HepG2 (cell line): ENCODE results near the gene TRNP1. TPM values are rescaled to one million over a fixed set of nuclear protein-coding genes. Genes with fewer than 3 reads are reported as not detected.
A peak's percentile ranks its signal among the peaks of the same experiment; 100 is the strongest.

Experiments
- ATF4 ChIP-seq, 2 experiments: fragments of 450-650 bp in 1 of 2; sonication (generic) in 1 of 2; formaldehyde crosslinking; IDR thresholded peaks; 2 replicates each; pipeline versions ENCODE4 v1.5.0 to v1.8.0; 2020 to 2022; ENCODE audit warnings: mild to moderate bottlenecking in 1 of 2, missing genetic modification reagents in 1 of 2
- BORCS8-MEF2B ChIP-seq: sonication (generic); formaldehyde crosslinking; IDR thresholded peaks from 2 replicates; pipeline ENCODE4 v1.8.0; 2022; ENCODE audit warnings: mild to moderate bottlenecking, missing genetic modification reagents
- HCFC1 ChIP-seq: fragments of 150-350 bp; IDR thresholded peaks from 2 replicates; pipeline ENCODE4 v1.6.1; 2014; ENCODE audit warnings: low read depth, low read length
- KLF12 ChIP-seq: sonication (generic); formaldehyde crosslinking; IDR thresholded peaks from 2 replicates; pipeline ENCODE4 v1.4.0; 2020; ENCODE audit warnings: missing genetic modification reagents, borderline replicate concordance
- MIXL1 ChIP-seq: IDR thresholded peaks from 2 replicates; pipeline ENCODE4 v1.6.1; 2016
- NFE2L2 ChIP-seq: fragments of 150-350 bp; IDR thresholded peaks from 2 replicates; pipeline ENCODE4 v1.6.1; 2014; ENCODE audit warnings: low read length
- NFYC ChIP-seq: IDR thresholded peaks from 2 replicates; pipeline ENCODE4 v1.6.1; 2016; ENCODE audit warnings: missing genetic modification reagents, missing compliant biosample characterization
- ONECUT2 ChIP-seq: sonication (generic); formaldehyde crosslinking; IDR thresholded peaks from 2 replicates; pipeline ENCODE4 v1.4.0; 2020; ENCODE audit warnings: missing genetic modification reagents
- SALL1 ChIP-seq: sonication (generic); formaldehyde crosslinking; IDR thresholded peaks from 2 replicates; pipeline ENCODE4 v1.8.0; 2022; ENCODE audit warnings: mild to moderate bottlenecking, missing genetic modification reagents
- SIN3A ChIP-seq: IDR thresholded peaks from 2 replicates; pipeline ENCODE4 v1.6.1; 2011; ENCODE audit warnings: low read depth, mild to moderate bottlenecking, control low read depth, low read length, borderline replicate concordance
- TRAFD1 ChIP-seq: sonication (generic); formaldehyde crosslinking; IDR thresholded peaks from 2 replicates; pipeline ENCODE4 v1.5.1; 2020; ENCODE audit warnings: missing genetic modification reagents, mild to moderate bottlenecking, borderline replicate concordance
- ZBTB34 ChIP-seq: sonication (generic); formaldehyde crosslinking; IDR thresholded peaks from 2 replicates; pipeline ENCODE4 v1.8.0; 2022; ENCODE audit warnings: mild to moderate bottlenecking, missing genetic modification reagents
- ZMYM3 ChIP-seq: sonication (generic); formaldehyde crosslinking; IDR thresholded peaks from 2 replicates; pipeline ENCODE4 v1.5.1; 2020; ENCODE audit warnings: mild to moderate bottlenecking, missing genetic modification reagents
- ZNF160 ChIP-seq: sonication (generic); formaldehyde crosslinking; IDR thresholded peaks from 2 replicates; pipeline ENCODE4 v1.8.0; 2022; ENCODE audit warnings: mild to moderate bottlenecking, inconsistent platforms, missing genetic modification reagents
- ZNF232 ChIP-seq: sonication (generic); formaldehyde crosslinking; IDR thresholded peaks from 2 replicates; pipeline ENCODE4 v1.4.0; 2020; ENCODE audit warnings: missing genetic modification reagents, borderline replicate concordance
- ZNF253 ChIP-seq: sonication (generic); formaldehyde crosslinking; IDR thresholded peaks from 2 replicates; pipeline ENCODE4 v1.8.0; 2022; ENCODE audit warnings: mild to moderate bottlenecking, missing genetic modification reagents, borderline replicate concordance
- ZNF296 ChIP-seq: sonication (generic); formaldehyde crosslinking; conservative IDR thresholded peaks from 2 replicates; pipeline ENCODE4 v1.5.0; 2020; ENCODE audit warnings: mild to moderate bottlenecking, missing genetic modification reagents
- ZNF431 ChIP-seq: sonication (generic); formaldehyde crosslinking; IDR thresholded peaks from 2 replicates; pipeline ENCODE4 v1.9.0; 2022; ENCODE audit warnings: missing genetic modification reagents, low read depth, mild to moderate bottlenecking, borderline replicate concordance
- ZNF598 ChIP-seq: sonication (generic); formaldehyde crosslinking; IDR thresholded peaks from 2 replicates; pipeline ENCODE4 v1.5.1; 2020; ENCODE audit warnings: mild to moderate bottlenecking, missing genetic modification reagents, borderline replicate concordance
- ZNF781 ChIP-seq: sonication (generic); formaldehyde crosslinking; IDR thresholded peaks from 2 replicates; pipeline ENCODE4 v1.5.1; 2020; ENCODE audit warnings: borderline replicate concordance, mild to moderate bottlenecking, missing genetic modification reagents; ENCODE audit errors: not compliant biosample characterization
- ZNF816 ChIP-seq: sonication (generic); formaldehyde crosslinking; IDR thresholded peaks from 2 replicates; pipeline ENCODE4 v1.8.0; 2022; ENCODE audit warnings: missing genetic modification reagents, mild to moderate bottlenecking, borderline replicate concordance
- polyA plus RNA-seq, 8 experiments: library from polyadenylated mRNA; depleted of rRNA in 3 of 8; stranded (reverse) in 7 of 8; unstranded in 1 of 8; fragments of >200 nt; fragmentation: Illumina TruSeq in 4 of 8; extraction: Trizol in 4 of 8; gene quantifications; 2 replicates each; pipeline versions ENCODE4 v1.2.1 to v1.2.3, GENCODE V29; 2011 to 2016; ENCODE audit warnings: low read depth in 4 of 8, missing spikeins in 1 of 8, mixed read lengths in 1 of 8; ENCODE audit not compliant: insufficient read depth in 1 of 8
- total RNA-seq, 5 experiments: library from RNA; depleted of rRNA; stranded (reverse); fragments of >200 nt; fragmentation: Illumina TruSeq; extraction: Trizol; gene quantifications; 2 replicates each; pipeline ENCODE4 v1.2.3, GENCODE V29; 2016; ENCODE audit warnings: low read depth in 1 of 5
- TF ChIP-seq, protein P1 (sequence below): sonication (generic); formaldehyde crosslinking; IDR thresholded peaks from 2 replicates; pipeline ENCODE4 v1.8.1; 2023; ENCODE audit warnings: missing genetic modification reagents, mild to moderate bottlenecking, borderline replicate concordance
- TF ChIP-seq, protein P2 (sequence below): sonication (generic); formaldehyde crosslinking; IDR thresholded peaks from 2 replicates; pipeline ENCODE4 v1.4.0; 2020; ENCODE audit warnings: missing genetic modification reagents, borderline replicate concordance

TRNP1 gene
- total and polyA plus RNA-seq, 2 of the 13 experiments (the other 11 are each of a cell fraction or from before 2014, with no cell fraction given), result 42.0 to 158 TPM

DNA sequence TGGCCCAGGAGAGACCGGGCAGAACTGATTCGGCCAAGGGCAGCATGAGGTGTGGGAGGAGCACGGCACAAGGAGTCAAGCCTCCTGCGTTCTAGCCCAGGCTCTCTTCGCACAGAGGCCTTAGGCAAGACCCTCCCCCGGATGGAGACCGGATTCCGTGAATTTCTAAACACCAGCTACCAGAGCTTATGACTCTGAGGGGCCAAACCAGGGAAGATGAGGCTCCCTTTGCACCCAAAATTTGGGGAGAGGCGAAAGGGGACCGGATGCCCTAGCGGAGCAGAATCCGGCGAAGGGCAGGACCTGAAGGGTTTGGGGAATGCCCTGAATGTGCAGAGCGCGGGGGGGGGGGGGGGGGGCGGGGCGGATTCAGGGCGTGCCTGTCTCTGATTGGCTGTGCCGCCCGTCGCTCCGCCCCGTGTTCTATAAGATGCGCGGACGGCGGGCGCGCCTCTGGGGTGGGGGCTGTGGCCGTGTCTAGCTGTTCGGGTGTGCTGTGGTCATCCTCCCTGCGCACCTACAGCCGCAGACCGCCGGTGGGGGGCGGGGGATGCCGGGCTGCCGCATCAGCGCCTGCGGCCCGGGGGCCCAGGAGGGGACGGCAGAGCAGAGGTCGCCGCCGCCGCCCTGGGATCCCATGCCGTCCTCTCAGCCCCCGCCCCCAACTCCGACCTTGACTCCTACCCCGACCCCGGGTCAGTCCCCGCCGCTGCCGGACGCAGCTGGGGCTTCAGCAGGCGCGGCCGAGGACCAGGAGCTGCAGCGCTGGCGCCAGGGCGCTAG is at the start of gene TRNP1 (continued):
- peak; percentile 82; the same call in 1 of the 2 replicates for TF ChIP-seq ZNF232 (CRISPR knock-in tag)
- peak; percentile 74; the same call in 1 of the 2 replicates for TF ChIP-seq ZNF816 (CRISPR knock-in tag)
- TF ChIP-seq ZNF296 (CRISPR knock-in tag), result peak; percentile 73; the same call in 1 of the 2 replicates
- TF ChIP-seq ZNF253, result peak; percentile 69; the same call in 1 of the 2 replicates
- TF ChIP-seq ZMYM3 (CRISPR knock-in tag), result no peak
- 0 out of 2 replicates have a peak, but pooled peaks have one; percentile 7 for TF ChIP-seq TRAFD1 (CRISPR knock-in tag)
- no peak for TF ChIP-seq ZNF598
- TF ChIP-seq MIXL1 (CRISPR knock-in tag), result peak; percentile 82
- no peak for TF ChIP-seq ZBTB34 (CRISPR knock-in tag)
- TF ChIP-seq ZNF781, result no peak
- peak; percentile 87 for TF ChIP-seq ZNF160 (CRISPR knock-in tag)
- peak; percentile 83; the same call in 1 of the 2 replicates for TF ChIP-seq SIN3A
- peak; percentile 76 for TF ChIP-seq NFYC (CRISPR knock-in tag)
- peak; percentile 94 for TF ChIP-seq KLF12 (CRISPR knock-in tag)
- peak; percentile 91; the same call in 1 of the 2 replicates for TF ChIP-seq ZNF431 (CRISPR knock-in tag)
- TF ChIP-seq, protein P1, sequence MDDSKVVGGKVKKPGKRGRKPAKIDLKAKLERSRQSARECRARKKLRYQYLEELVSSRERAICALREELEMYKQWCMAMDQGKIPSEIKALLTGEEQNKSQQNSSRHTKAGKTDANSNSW (CRISPR knock-in tag), result no peak
- peak; percentile 35; the same call in 1 of the 2 replicates for TF ChIP-seq ONECUT2 (CRISPR knock-in tag)
- TF ChIP-seq HCFC1, result no peak
- peak; percentile 86 for TF ChIP-seq SALL1
- no peak for TF ChIP-seq NFE2L2
- peak in 1 of 2 experiments; percentile 69; a peak in 2 of 4 replicates for TF ChIP-seq ATF4 (CRISPR knock-in tag; IDR thresholded peaks at IDR 0.05)
- peak; percentile 87 for TF ChIP-seq BORCS8-MEF2B (CRISPR knock-in tag)
- TF ChIP-seq, protein P2, sequence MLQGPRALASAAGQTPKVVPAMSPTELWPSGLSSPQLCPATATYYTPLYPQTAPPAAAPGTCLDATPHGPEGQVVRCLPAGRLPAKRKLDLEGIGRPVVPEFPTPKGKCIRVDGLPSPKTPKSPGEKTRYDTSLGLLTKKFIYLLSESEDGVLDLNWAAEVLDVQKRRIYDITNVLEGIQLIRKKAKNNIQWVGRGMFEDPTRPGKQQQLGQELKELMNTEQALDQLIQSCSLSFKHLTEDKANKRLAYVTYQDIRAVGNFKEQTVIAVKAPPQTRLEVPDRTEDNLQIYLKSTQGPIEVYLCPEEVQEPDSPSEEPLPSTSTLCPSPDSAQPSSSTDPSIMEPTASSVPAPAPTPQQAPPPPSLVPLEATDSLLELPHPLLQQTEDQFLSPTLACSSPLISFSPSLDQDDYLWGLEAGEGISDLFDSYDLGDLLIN (CRISPR knock-in tag), result peak; percentile 96
